GM08714 (cell line): Measurements from ENCODE around the gene ZBTB5.
"Not testable (repeated sequence)": the region's sequence is repeated elsewhere in the genome, so short reads cannot be mapped to it uniquely, and the experiment has no call there.

Experiments
- H3K4me3 ChIP-seq: fragments of 200-500 bp; sonication (Bioruptor generic); 2 replicates; pipeline ENCODE4 v1.5.1; 2014; ENCODE audit warnings: mild to moderate bottlenecking, low read length, inconsistent platforms
- ZNF274 ChIP-seq: IDR thresholded peaks from 2 replicates; pipeline ENCODE4 v1.6.1; 2012; ENCODE audit warnings: mild to moderate bottlenecking, low read depth, low read length

The ZBTB5 gene

DNA sequence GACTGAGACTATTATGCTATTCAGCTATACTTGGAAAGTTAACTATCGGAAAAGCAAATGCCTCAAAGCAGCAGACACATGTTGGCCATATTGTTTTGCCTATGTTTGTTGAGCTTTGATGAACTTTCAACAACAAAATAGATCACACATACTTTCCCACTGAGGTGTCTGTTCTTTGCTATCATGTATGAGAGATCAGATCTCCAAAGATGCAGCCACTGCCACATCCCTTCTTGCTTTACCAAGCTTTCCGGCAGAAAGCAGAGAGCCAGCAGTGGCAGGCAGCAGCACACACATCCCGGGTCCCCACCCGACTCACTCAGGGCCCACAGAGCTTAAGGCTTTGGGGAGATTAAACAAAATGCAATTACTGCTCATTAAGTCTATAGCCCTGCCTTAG lies 18.8 kb downstream of the ZBTB5 start:
- TF ChIP-seq ZNF274: no peak
- H3K4me3 ChIP-seq: no peak overlapping the region

DNA sequence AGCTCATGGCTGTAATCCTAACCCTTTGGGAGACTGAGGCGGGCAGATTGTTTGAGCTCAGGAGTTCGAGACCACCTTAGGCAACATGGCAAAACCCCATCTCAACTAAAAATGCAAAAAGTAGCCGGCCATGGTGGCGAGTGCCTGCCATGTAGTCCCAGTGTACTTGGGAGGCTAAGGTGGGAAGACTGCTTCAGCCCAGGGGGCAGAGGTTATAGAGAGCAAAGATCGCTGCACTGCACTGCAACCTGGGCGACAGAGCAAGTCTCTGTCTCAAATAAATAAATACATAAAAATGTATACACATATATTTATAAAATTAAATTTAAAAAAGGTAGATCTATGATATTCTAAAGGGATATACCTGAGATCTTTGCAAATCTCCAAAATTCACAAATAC lies 19.4 kb downstream of the ZBTB5 start:
- no peak overlapping the region for H3K4me3 ChIP-seq
- TF ChIP-seq ZNF274: no peak

DNA sequence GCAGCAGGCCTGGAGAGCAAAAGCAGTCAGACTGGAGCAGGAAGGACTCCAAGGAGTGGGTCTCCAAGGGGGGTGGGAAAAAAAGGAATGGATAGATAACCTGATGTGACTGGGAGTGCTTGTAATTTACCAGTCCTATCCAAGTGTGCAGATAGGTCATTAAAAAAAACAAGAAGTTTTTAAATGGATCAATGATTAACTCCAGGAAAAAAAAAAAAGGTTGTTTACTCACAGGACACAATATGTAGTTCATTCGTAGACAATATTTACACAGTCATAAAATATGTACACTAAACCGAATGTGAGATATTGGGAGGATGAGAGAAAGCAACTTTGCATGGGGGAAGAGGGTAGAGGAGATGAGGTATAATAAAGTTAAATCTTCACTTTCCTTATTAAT lies 20.4 kb downstream of the ZBTB5 start:
- TF ChIP-seq ZNF274: no peak
- no peak overlapping the region for H3K4me3 ChIP-seq

DNA sequence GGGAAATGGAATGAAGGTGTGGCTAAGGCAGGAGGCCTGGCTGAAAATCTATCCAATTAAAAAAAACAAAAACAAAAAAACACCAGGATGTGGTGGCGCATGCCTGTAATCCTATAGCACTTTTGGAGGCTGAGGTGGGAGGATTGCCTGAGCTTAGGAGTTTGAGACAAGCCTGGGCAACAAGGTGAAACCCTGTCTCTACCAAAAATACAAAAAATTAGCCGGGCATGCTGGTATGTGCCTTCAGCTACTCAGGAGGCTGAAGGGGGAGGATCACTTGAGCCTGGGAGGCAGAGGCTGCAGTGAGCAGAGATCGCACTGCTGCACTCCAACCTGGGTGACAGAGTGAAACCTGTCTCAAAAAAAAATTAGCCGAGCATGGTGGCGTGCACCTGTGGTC lies 21.7 kb downstream of the ZBTB5 start:
- TF ChIP-seq ZNF274: no peak
- no peak overlapping the region for H3K4me3 ChIP-seq

DNA sequence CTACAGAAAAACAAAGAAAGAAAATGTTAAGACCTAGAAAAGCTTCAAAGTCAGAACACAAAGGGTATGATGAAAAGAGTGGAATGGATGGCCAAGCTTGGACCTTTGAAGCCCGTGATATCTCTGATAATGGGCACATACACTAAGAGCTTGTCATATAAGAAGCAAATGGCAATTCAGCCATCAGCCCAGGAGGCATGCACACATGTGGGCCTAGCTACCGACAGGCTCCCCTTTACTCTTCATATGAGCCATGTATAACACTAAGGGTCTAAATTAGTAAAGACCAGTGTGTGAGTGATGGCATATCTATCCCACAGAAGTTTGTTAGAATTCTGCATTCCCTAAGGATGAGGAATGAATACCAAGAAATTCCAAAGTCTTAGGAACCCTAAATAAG lies 22.7 kb downstream of the ZBTB5 start:
- H3K4me3 ChIP-seq: no peak overlapping the region
- TF ChIP-seq ZNF274: no peak

DNA sequence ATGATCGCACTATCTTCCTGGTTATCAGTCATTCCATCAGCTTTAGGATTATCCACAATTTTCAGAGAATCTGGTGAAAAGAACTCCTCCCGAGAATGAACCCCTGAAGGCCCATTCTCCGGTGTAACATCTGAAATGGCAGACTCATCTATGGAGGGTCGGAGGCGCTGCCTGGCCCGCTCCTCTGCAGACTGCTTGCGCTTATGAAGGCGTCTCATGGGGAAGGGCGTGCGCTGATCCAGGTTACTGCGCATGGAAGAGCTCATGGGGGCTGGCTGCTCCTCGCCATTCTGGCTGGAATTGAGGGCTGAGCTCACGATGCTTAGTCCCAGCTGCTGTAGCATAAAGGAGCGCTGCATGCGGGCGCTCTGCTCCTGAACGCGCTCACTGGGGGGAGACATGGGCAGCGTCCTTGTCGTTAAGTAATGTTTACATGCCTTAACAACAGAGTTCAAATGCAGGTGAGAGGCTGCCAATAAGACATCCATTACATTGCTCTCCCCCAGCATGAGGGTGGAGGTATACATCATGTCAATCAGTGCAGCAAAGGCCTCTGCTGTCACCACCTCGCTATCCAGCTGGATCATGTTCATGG lies 23.4 kb downstream of the ZBTB5 start:
- H3K4me3 ChIP-seq: no peak overlapping the region
- TF ChIP-seq ZNF274: no peak

DNA sequence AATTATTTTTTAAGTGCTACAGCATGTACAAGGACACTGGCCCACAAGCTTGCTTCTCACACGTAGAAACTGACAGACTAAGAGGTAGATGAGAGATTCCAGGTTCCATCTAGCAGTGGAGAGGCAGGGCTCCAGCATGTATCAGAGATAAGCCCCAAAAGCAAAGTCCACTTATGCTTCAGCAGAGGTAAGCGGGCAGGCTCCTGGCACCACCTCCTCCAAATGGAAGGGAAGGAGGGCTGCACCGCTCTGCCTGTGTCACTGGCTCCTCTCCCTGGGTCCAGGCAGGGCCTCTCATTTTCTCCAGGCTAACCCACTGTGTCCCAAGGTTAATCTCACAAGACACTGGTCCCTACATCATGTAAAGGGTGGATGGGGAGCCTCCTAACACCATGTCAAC lies 26.9 kb downstream of the ZBTB5 start:
- TF ChIP-seq ZNF274: no peak
- H3K4me3 ChIP-seq: no peak overlapping the region

DNA sequence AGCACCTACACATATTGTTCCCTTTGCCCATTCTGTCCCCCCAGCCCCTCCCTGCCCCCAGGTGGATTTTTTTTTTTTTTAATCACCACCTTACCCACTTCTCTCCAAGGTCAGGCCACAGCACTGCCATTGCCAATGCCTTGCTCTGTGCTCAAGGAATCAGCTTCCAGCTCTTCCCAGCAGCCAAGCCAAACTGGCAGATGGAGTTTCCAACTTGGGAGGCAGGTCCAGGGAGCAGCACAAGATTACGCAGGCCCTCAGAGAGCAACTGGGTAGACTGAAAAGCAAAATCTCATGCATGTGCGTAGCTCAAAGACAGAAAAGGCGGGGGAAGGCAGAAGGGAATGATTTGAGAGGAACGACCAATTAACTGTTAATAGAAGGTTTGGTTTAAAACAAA lies 27.6 kb downstream of the ZBTB5 start:
- TF ChIP-seq ZNF274: no peak
- H3K4me3 ChIP-seq: no peak overlapping the region

DNA sequence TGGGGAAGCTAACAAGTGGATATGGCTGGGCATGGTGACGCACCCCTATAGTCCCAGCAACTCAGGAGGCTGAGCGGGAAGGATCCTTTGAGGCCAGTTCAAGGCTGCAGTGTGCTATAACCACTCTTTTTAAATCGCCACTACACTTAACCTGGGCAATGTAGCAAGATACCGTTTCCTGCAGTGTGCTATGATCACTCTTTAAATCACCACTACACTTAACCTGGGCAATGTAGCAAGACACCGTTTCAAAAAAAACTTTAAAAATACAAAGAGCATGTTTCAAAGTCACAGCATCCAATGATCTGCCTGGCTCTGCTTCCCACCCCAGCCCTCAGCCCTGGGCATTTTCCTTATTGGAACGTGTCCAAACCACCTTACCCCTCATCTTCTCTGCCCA lies 28.2 kb downstream of the ZBTB5 start:
- no peak for TF ChIP-seq ZNF274
- H3K4me3 ChIP-seq: no peak overlapping the region

DNA sequence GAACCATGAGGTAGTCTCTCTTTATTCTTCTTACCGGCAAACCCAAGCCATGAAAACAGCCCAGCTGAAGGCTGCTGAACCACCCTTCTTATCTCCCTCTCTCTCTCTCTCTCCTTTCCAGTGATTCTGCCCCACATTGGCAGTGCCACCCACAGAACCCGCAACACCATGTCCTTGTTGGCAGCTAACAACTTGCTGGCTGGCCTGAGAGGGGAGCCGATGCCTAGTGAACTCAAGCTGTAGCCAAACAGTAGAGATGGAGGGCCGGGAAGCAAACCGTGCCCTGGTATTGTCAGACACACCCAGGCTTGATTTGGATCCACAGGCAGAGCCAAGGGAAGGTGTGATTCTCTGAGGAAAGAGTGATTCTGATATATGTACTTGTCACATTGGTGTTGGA lies 28.7 kb downstream of the ZBTB5 start:
- no peak overlapping the region for H3K4me3 ChIP-seq
- TF ChIP-seq ZNF274: no peak

DNA sequence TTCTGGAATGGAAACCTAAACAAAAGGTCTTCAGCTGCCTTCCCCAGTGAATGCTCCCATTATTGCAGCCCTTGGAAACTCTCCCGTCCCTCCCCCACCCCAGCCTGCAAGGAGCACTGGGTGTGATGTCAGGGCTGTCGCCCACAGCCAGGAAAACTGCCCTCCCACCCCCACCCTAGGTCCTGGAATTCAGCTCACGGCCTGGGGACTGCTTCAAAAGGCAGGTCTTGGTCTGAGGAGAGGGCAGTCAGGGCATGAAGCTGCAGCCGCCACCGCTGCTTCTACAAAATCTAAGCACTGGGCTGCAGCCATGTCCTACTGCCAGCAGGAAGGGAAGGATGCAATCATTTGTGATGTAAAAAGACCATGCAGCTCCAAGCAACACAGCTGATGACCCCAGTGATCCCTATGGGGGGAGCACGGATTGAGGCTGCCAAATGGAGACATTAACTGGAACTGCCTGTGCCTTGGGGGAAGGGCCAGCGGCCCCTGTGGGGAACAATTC lies 31.3 kb downstream of the ZBTB5 start:
- no peak for TF ChIP-seq ZNF274
- no peak overlapping the region for H3K4me3 ChIP-seq

DNA sequence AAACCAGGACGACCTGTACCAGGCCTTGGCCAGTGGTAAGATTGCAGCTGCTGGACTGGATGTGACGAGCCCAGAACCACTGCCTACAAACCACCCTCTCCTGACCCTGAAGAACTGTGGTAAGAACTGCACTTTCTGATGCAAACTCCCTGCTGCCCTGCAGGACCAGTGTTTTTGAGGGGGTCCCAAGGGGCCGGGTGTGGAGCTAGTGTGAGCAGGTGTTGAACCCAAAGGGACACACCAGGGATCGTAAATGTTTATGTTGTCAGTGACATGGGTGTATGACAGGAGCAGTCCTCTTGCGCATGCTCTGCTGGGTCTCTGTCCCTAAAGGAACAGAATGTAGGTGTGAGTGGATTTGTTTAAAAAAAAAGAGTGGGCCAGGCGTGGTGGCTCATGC lies 33.2 kb downstream of the ZBTB5 start:
- no peak for TF ChIP-seq ZNF274
- no peak overlapping the region for H3K4me3 ChIP-seq

DNA sequence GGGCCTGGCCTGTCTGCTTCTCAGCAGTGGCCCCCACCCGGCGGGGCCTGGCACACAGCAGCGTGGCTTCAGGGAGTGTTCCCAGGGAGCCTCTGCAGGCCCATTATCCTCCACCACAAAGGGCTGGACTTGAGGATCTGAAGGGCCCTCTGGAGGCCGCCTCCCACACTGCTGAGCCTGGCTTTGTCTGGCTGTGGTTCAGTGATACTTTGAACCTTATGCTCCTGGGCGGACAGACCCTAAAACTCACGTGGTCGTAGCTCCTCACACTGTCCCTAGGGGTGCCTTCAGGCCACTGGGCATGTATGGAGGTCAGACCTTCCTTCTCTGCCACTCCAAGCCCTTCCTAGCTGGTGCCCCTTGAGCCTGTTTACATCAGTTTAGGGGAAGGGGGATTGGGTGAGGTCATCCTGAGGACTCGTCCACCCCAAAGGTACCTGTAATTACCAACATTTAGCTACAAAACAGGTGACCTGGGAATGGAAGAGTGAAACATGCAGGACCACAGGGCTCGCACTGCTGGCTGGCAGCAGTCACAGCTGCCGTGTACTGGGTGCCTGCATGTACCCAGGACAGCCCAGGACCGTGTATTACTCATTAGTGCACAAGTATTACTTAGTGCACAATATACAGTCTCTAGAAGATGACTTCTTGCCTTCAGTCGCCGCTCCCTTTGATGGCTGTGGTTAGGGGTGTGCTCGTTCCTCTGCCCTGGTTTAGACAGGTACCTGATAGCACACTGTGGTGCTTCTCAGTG lies 34.2 kb downstream of the ZBTB5 start:
- no peak for TF ChIP-seq ZNF274
- H3K4me3 ChIP-seq: no peak overlapping the region

DNA sequence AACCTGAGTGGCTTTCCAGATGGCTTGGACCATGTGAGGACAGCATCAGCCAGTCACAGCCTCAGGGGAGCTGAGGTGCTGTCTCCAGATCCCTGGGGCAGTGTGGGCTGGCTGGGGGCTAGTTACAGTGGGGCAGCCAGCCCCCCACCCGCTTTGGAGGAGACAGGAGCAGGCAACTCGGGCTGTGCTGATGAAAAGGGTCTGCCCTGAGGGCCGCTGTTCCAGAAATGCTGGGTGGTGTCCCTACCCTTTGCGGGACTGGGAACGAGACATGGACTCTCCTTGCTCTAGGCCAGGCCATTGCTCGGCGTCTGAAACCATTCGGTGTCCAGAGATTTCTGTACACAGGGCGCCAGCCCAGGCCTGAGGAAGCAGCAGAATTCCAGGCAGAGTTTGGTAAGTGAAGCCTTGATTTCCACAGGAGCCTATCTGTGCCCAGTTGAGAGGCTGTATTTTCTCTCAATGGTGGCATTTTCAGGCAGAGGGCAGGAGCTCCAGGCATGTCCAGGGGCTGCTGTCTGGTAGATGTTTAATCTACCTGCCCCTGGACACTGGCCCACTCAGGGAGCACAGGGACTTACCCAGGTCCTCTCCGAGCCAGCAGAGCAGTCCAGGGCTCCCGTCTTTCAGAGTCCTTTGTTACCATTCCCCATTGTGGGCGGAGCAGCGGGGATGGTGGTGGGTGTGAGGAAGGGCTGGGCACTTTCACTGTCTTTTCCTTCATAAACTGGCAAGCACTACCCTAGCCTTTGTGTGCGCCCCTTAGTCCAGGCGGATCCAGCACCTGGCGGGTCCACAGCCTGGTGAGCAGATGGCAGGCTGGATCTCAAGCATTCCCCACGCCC lies 35.6 kb downstream of the ZBTB5 start:
- no peak for TF ChIP-seq ZNF274
- no peak overlapping the region for H3K4me3 ChIP-seq

DNA sequence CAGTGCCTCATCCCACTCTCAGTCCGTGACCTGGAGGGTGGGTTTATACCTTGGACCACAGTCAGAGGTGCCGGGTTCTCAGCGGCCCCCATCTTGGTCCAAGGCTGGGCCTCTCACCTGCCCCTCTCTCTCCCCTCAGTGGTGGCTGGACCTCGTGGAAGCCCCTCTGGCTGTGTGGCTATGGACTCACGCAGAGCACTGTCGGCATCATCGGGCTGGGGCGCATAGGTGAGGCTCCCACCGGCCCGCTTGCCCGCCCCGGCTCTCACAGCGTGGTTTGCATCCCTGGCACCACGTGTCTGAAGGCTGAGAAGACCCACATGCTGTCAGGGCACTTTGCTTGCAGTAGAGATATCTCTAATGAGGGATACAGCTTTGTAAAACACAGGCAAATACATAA lies 36.9 kb downstream of the ZBTB5 start:
- no peak for TF ChIP-seq ZNF274
- no peak overlapping the region for H3K4me3 ChIP-seq

DNA sequence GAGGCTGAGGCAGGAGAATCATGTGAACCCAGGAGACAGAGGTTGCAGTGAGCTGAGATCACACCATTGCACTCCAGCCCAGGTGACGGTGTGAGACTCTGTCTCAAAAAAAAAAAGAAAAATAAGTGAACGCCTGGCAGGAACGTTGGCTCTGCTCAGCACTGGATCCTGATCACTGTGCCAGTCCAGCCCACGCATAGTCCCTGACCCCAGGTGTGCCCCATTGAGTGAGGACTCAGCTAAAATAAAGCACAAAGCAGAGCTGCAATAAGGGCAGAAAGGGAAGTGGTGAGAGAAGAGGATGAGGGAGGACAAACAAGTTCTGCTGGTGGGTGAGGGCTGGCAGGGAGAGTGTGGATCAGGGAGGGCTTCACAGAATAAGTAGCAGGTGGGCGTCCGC lies 38.4 kb downstream of the ZBTB5 start:
- TF ChIP-seq ZNF274: no peak
- no peak overlapping the region for H3K4me3 ChIP-seq

DNA sequence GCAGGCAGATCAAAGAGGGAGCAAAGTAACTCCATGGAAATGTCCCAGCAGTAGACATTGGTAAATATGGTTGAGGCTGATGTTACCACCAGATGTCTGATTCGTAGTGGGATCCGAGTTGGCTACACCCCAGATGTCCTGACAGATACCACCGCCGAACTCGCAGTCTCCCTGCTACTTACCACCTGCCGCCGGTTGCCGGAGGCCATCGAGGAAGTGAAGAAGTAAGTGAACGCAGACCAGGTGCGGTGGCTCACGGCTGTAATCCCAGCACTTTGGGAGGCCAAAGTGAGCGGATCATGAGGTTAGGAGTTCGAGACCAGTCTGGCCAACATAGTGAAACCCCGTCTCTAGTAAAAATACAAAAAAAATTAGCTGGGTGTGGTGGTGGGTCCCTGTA lies 38.8 kb downstream of the ZBTB5 start:
- H3K4me3 ChIP-seq: not testable (repeated sequence)
